B cell (primary cell): ENCODE results near the gene GPR179.

Experiments used
- CTCF ChIP-seq: fragments of 200-600 bp; IDR thresholded peaks from one replicate; pipeline ENCODE4 v1.8.0; 2022; ENCODE audit warnings: antibody characterized with exemption, mild to moderate bottlenecking
- EZH2 ChIP-seq: IDR thresholded peaks from 2 replicates; pipeline ENCODE4 v1.6.1; 2012; ENCODE audit warnings: borderline replicate concordance, low read depth, mild to moderate bottlenecking, moderate library complexity, low read length; ENCODE audit not compliant: insufficient read depth, poor library complexity, severe bottlenecking

GRCh38 chr17:38357486-38358123 is 13.8 kb upstream of the GPR179 start:
- TF ChIP-seq CTCF, result no peak
- no peak for TF ChIP-seq EZH2
